DND-41 (cell line): Measurements from ENCODE around the gene CHN1.

Source experiments
- ATAC-seq: fragments of 200-7000 bp; cut with Tn5 transposase; 3 replicates; pipeline ENCODE4 v1.9.1; 2021; ENCODE audit warnings: low read depth; ENCODE audit not compliant: insufficient read depth
- DNase-seq: peaks from one replicate; pipeline ENCODE4 v3.0.0-alpha.2; 2020
- H2AFZ ChIP-seq: 2 replicates; pipeline ENCODE4 v1.6.0; 2012; ENCODE audit warnings: low read depth, low read length
- H3K27ac ChIP-seq: 2 replicates; pipeline ENCODE4 v1.5.1; 2012; ENCODE audit warnings: low read length, inconsistent platforms
- H3K27me3 ChIP-seq: fragments of 200-600 bp; sonication (generic); 2 replicates; pipeline ENCODE4 v1.6.0; 2012; ENCODE audit warnings: low read length, mild to moderate bottlenecking, inconsistent platforms; ENCODE audit not compliant: insufficient read depth, poor library complexity
- H3K36me3 ChIP-seq: 2 replicates; pipeline ENCODE4 v1.5.1; 2012; ENCODE audit warnings: low read length, inconsistent platforms; ENCODE audit not compliant: insufficient read depth
- H3K4me1 ChIP-seq: 2 replicates; pipeline ENCODE4 v1.5.1; 2012; ENCODE audit warnings: mild to moderate bottlenecking, low read length; ENCODE audit not compliant: insufficient read depth
- H3K4me2 ChIP-seq: 2 replicates; pipeline ENCODE4 v1.6.0; 2012; ENCODE audit warnings: mild to moderate bottlenecking, moderate library complexity, low read length, inconsistent platforms; ENCODE audit not compliant: insufficient read depth
- H3K4me3 ChIP-seq, 2 experiments: fragments of 200-600 bp in 1 of 2; shearing (Covaris generic) in 1 of 2; 2 replicates each; pipeline ENCODE4 v1.5.1; 2012 to 2016; ENCODE audit warnings: inconsistent platforms in 2 of 2, low read length in 2 of 2, mild to moderate bottlenecking in 2 of 2, low read depth in 1 of 2, moderate library complexity in 1 of 2
- H3K79me2 ChIP-seq: 2 replicates; pipeline ENCODE4 v1.6.0; 2012; ENCODE audit warnings: low read length, inconsistent platforms; ENCODE audit not compliant: insufficient read depth
- H3K9ac ChIP-seq: 2 replicates; pipeline ENCODE4 v1.6.0; 2012; ENCODE audit warnings: low read depth, mild to moderate bottlenecking, inconsistent platforms, low read length, moderate library complexity
- H3K9me3 ChIP-seq: 2 replicates; pipeline ENCODE4 v1.5.1; 2012; ENCODE audit warnings: low read length, moderate library complexity, mild to moderate bottlenecking, inconsistent platforms; ENCODE audit not compliant: insufficient read depth, severe bottlenecking
- H4K20me1 ChIP-seq: 2 replicates; pipeline ENCODE4 v1.6.0; 2012; ENCODE audit warnings: low read length; ENCODE audit not compliant: insufficient read depth
- EZH2 ChIP-seq: IDR thresholded peaks from 3 replicates; pipeline ENCODE4 v1.6.1; 2012; ENCODE audit warnings: borderline replicate concordance, low read depth, mild to moderate bottlenecking, moderate library complexity, low read length, inconsistent platforms; ENCODE audit not compliant: severe bottlenecking
- TF ChIP-seq, protein P1 (sequence below): IDR thresholded peaks from 2 replicates; pipeline ENCODE4 v1.5.1; 2012; ENCODE audit warnings: borderline replicate concordance, low read length, moderate library complexity, mild to moderate bottlenecking; ENCODE audit not compliant: poor library complexity, severe bottlenecking; ENCODE audit errors: extremely low read depth

Gene CHN1

DNA sequence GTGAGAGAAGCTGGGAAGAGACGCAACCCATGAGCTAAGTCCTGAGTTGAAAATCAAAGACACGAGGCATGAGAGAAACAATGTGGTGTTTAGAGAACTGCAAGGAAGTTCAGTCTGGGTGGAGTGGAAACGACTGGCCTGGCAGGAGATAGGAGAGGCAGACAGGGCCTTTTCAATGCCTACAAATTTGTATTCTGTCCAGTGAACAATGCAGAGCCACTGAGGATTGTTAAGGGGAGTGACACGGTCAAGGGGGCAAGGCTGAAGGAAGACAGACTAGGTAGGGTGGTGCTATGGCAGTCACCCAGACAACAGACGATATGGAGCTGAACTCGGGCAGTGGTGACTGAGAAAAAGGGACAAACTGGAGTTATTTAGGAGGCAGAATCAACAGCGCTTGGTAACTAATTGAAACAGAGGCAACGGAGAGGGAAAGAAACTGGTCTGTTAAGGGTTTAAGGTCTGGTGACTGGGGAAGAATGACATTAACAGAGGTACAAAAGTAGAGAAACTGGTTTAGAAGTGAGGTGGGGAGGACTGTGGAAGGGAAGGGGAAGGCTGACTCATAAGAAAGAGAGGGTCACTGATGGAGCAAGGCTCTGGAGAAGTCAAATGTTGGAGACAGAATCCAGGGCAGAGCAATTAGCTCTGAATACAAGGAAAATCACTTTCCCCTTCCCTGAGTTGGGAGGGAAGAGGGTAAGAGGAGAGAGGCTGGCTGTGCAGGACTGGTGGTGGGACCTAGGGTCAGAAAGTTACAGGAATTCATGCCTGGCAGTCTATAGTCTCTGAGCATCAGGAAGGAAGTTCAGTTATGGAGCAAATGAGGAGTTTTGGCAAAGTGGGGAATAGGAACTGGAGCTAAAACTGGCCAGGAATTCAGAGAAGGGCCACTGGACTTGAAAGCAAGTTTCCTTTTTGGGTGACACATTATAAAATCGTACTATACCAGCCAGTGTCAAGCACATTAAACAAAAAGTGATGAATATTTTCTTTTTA lies 177.5 kb downstream of the CHN1 start:
- Histone ChIP-seq H3K4me1 (no peaks in the 10 kb centered on the region), H3K27ac (no peak overlapping the region), H3K9me3 (no peaks in the 10 kb centered on the region), H3K4me3 (no peak overlapping the region), H3K27me3 (no peaks in the 10 kb centered on the region), H3K9ac (no peak overlapping the region), H4K20me1 (no peaks in the 10 kb centered on the region), H3K4me2 (no peak overlapping the region), H3K79me2 (no peaks in the 10 kb centered on the region), H2AFZ (no peak overlapping the region), H3K36me3 (no peaks in the 10 kb centered on the region)
- DNase-seq (no peak), ATAC-seq (no peak)
- no peak for TF ChIP-seq EZH2
- TF ChIP-seq, protein P1, sequence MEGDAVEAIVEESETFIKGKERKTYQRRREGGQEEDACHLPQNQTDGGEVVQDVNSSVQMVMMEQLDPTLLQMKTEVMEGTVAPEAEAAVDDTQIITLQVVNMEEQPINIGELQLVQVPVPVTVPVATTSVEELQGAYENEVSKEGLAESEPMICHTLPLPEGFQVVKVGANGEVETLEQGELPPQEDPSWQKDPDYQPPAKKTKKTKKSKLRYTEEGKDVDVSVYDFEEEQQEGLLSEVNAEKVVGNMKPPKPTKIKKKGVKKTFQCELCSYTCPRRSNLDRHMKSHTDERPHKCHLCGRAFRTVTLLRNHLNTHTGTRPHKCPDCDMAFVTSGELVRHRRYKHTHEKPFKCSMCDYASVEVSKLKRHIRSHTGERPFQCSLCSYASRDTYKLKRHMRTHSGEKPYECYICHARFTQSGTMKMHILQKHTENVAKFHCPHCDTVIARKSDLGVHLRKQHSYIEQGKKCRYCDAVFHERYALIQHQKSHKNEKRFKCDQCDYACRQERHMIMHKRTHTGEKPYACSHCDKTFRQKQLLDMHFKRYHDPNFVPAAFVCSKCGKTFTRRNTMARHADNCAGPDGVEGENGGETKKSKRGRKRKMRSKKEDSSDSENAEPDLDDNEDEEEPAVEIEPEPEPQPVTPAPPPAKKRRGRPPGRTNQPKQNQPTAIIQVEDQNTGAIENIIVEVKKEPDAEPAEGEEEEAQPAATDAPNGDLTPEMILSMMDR, result no peak

GRCh38 chr2:174826051-174826450 lies 179.1 kb downstream of the CHN1 start:
- H3K27ac ChIP-seq, result no peak overlapping the region
- no peaks in the 10 kb centered on the region for H3K27me3 ChIP-seq
- 0 out of 2 replicates have a peak, but pooled peaks cover 3% of the 10 kb centered on the region for H3K36me3 ChIP-seq
- H3K9me3 ChIP-seq, result no peaks in the 10 kb centered on the region
- H3K9ac ChIP-seq, result no peak overlapping the region
- no peaks in the 10 kb centered on the region for H3K4me1 ChIP-seq
- no peak overlapping the region for H3K4me3 ChIP-seq
- ATAC-seq (no peak), DNase-seq (no peak)
- H2AFZ ChIP-seq, result no peak overlapping the region
- no peak for TF ChIP-seq EZH2
- H3K4me2 ChIP-seq, result no peak overlapping the region
- no peaks in the 10 kb centered on the region for H4K20me1 ChIP-seq
- no peaks in the 10 kb centered on the region for H3K79me2 ChIP-seq

GRCh38 chr2:174824068-174824467 lies 181.1 kb downstream of the CHN1 start:
- no peak overlapping the region for H2AFZ ChIP-seq
- no peaks in the 10 kb centered on the region for H3K9me3 ChIP-seq
- H3K27me3 ChIP-seq, result no peaks in the 10 kb centered on the region
- H4K20me1 ChIP-seq, result no peaks in the 10 kb centered on the region
- H3K4me1 ChIP-seq, result no peaks in the 10 kb centered on the region
- no peak for DNase-seq
- no peak for ATAC-seq
- H3K27ac ChIP-seq, result no peak overlapping the region
- peaks cover 3% of the 10 kb centered on the region; the same call in 1 of the 2 replicates for H3K36me3 ChIP-seq
- no peak overlapping the region for H3K9ac ChIP-seq
- H3K4me2 ChIP-seq, result no peak overlapping the region
- H3K79me2 ChIP-seq, result no peaks in the 10 kb centered on the region
- TF ChIP-seq, protein P1, result no peak
- TF ChIP-seq EZH2, result no peak
- no peak overlapping the region for H3K4me3 ChIP-seq

- Histone ChIP-seq H3K79me2 (no peaks in the 10 kb centered on the region), H4K20me1 (no peaks in the 10 kb centered on the region), H3K9me3 (no peaks in the 10 kb centered on the region), H3K4me2 (no peak overlapping the region), H3K9ac (no peak overlapping the region), H3K4me3 (no peak overlapping the region), H3K4me1 (no peaks in the 10 kb centered on the region), H3K27ac (no peak overlapping the region), H3K27me3 (no peaks in the 10 kb centered on the region), H3K36me3 (peaks cover 3% of the 10 kb centered on the region; the same call in 1 of the 2 replicates), H2AFZ (no peak overlapping the region)
- no peak for TF ChIP-seq EZH2
- TF ChIP-seq, protein P1, result no peak
- DNase-seq (no peak), ATAC-seq (no peak)
Observed at GRCh38 chr2:174821628-174822027, 183.6 kb downstream of the CHN1 start.
